ENCODE results near the gene NHSL2.

DNA sequence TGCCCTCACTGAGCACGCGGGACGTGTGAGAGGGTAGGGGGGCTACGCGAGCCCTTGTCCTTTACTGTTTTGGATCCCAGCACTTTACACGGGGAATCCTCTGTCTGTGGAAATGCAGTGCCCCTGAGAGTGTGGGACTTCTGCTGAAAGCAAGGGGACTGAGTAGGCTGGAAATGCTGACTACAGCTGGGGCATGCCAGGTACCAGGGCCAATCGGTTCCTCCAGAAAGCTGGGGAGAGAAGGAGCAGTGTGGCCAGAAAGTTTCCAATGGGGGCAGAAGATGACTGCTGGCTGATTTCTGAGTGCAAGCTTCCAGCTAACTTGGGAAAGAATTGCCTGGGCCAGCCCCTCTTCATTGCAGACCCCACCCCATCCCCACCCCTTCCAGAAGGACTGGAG, 1.5 kb downstream of the NHSL2 start:
- TF ChIP-seq POLR2A (IDR thresholded peaks at IDR 0.05; ENCODE audit: low read depth, low read length) (no peak), POLR2AphosphoS5 (IDR thresholded peaks at IDR 0.05; ENCODE audit: low read depth, low read length) (no peak), TAF1 (IDR thresholded peaks at IDR 0.05; ENCODE audit: borderline replicate concordance, low read depth, low read length) (no peak)
